Neural cell (in vitro differentiated cells): ENCODE results near the gene CBLIF.

Experiments used
- EZH2 ChIP-seq: fragments of 200-600, 300-800 bp; shearing (Covaris generic), sonication (generic); IDR thresholded peaks from 2 replicates; pipeline ENCODE4 v1.6.1; 2014; ENCODE audit warnings: antibody characterized with exemption, low read length, borderline replicate concordance, mild to moderate bottlenecking; ENCODE audit not compliant: insufficient read depth, poor library complexity, severe bottlenecking
- MXI1 ChIP-seq: fragments of 450-650 bp; conservative IDR thresholded peaks from 2 replicates; pipeline ENCODE4 v1.6.1; 2014; ENCODE audit warnings: antibody characterized with exemption, mild to moderate bottlenecking; ENCODE audit not compliant: poor library complexity, severe bottlenecking
- POLR2AphosphoS5 ChIP-seq: IDR thresholded peaks from 2 replicates; pipeline ENCODE4 v1.6.1; 2012
- RAD21 ChIP-seq: fragments of 450-650 bp; conservative IDR thresholded peaks from 2 replicates; pipeline ENCODE4 v1.6.1; 2014; ENCODE audit warnings: antibody characterized with exemption, mild to moderate bottlenecking, moderate library complexity
- TF ChIP-seq, protein P1 (sequence below): fragments of 450-650 bp; IDR thresholded peaks from 2 replicates; pipeline ENCODE4 v1.5.1; 2014; ENCODE audit warnings: antibody characterized with exemption, mild to moderate bottlenecking, moderate library complexity; ENCODE audit not compliant: poor library complexity, severe bottlenecking

DNA sequence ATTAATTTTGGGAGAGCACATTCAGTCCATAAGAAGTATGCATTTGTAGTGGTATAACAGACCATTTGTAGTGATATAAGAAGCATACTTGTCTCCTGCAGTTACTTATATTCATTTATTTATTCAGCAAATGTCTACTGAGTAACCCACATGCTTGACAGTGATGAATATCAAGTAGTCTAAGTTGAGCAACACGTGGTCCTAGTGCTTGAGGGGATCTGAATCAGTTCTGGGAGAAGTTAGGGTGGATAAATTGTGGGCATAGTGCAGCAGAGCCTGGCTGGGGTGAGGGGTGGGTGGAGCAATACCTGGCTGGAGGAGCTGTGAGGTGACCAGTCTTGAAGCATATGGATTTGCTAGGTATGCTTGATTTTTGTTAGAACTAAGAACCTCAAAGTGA lies 65.8 kb downstream of the CBLIF start:
- TF ChIP-seq EZH2 (no peak), POLR2AphosphoS5 (no peak), MXI1 (no peak), RAD21 (no peak)
- TF ChIP-seq, protein P1, sequence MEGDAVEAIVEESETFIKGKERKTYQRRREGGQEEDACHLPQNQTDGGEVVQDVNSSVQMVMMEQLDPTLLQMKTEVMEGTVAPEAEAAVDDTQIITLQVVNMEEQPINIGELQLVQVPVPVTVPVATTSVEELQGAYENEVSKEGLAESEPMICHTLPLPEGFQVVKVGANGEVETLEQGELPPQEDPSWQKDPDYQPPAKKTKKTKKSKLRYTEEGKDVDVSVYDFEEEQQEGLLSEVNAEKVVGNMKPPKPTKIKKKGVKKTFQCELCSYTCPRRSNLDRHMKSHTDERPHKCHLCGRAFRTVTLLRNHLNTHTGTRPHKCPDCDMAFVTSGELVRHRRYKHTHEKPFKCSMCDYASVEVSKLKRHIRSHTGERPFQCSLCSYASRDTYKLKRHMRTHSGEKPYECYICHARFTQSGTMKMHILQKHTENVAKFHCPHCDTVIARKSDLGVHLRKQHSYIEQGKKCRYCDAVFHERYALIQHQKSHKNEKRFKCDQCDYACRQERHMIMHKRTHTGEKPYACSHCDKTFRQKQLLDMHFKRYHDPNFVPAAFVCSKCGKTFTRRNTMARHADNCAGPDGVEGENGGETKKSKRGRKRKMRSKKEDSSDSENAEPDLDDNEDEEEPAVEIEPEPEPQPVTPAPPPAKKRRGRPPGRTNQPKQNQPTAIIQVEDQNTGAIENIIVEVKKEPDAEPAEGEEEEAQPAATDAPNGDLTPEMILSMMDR, result no peak
